Stimulated activated CD8-positive, alpha-beta memory T cell treated with anti-CD3 and anti-CD28 coated beads, Interleukin-4, amount 100 ng/mL, for 4 hours (primary cell): ENCODE data around the gene RBCK1.

ENCODE experiments used
- DNase-seq, 2 donors: peaks; one replicate each; pipeline ENCODE4 v3.0.0-alpha.2; 2020; ENCODE audit warnings: low read depth in 2 of 2, low spot score in 1 of 2

The RBCK1 gene

DNA sequence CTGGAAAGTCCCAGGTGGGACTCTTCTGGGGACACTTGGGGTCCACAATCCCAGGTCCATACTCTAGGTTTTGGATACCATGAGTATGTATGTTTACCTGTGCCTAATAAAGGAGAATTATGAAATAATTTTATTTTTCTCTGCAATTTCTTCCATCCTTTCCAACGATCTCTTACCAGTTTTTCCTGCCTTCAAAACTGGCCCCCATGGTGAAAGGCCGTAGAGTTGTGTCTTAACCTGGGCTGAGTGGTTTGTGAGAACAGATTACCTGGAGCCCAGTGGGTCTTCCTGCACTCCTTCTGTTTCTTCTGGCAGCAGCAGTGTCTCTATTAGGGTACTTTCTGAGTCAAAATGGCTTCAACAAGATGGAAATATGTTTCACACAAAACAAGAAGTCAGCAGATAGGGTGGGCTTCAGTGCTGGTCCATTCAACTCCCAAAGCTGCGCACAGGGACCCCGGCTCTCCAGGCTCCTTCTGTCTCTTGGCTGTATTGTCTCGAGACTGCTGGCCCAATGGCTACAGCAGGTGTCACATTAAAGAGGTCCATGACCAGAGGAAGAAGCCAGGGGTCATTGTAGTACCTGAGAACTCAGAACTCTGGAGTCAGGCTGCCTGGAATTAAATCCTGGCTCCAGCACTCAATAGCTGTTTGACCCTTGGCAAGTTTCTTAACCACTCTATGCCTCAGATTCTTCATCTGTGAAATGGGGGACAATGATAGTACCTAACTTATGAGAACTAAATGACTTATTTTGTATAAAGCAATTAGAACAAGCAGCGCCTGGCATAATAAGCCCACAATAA is 10.5 kb upstream of the RBCK1 start:
- DNase-seq: no peak

DNA sequence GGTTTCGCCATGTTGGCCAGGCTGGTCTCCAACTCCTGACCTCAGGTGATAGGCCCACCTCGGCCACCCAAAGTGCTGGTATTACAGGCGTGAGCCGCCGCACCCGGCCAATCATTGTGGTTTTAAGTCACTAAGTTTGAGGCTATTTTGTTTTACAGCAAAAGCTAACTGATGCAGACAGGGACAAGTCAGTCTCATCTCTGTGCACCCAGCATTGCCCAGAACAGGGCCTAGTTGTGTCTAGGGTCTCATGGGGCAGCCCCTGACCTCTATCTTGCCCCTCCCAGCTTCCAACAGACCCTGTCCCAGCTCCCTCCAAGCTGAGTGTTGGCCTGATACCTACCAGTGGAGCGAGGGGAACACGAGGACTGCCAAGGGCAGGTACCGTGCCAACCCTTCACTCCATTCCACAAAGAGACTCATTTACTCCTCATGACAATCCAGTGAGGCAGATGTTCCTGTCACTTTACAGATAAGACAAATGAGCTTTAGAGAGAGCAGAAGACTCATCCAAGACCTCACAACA is 8.9 kb upstream of the RBCK1 start:
- DNase-seq: no peak

DNA sequence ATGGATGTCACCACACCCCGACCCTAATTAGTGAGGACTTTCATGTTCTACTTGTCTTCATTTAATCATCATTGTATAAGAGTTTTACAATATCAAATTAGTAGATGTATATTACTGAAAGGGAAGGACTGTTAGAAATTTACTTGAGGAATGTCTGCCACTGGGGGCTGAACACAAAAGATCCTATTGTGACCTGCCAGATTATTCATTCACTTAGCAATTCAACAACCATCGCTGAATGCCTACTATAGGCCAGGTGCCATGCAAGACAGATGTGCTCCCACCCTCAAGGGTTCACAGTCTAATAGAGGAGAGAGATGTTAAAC is 8.0 kb upstream of the RBCK1 start:
- no peak for DNase-seq

DNA sequence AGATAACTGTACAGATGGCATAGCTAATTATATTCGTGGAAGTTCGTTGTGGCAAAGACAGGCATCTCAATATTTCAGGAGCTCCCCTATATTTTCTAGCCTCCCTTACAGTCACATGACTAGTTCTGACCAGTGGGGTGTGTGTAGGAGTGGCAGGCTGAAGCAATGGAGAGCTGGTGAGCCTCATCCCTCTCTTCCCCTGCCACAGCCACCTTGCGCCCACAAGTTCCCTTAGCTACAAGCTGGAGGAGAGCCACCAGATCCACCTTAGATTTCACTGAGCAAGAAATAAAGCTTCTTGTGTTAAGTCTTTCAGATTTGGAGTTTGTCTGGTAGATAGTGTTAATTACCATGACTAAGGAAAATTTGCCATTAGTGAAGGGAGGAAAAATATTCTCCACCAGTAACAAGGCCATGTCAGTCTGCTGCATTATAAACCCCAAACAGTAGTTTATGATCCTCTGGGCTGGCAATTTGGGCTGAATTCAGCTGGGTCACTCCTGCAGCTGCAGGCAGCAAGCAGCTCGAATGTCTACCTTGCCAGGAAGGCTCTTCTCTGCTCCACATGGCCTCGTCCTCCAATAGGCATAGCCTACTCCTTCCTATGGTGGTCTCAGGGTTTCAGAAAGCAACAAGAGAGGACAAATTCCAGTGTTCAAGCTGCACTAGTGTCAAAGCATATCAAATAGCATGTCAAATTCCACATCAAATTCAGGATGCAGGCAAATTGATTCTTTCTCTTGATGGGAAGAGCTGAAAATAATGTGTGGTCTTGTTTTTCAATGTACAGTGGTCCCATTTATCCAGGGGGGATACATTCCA is 7.4 kb upstream of the RBCK1 start:
- no peak for DNase-seq

DNA sequence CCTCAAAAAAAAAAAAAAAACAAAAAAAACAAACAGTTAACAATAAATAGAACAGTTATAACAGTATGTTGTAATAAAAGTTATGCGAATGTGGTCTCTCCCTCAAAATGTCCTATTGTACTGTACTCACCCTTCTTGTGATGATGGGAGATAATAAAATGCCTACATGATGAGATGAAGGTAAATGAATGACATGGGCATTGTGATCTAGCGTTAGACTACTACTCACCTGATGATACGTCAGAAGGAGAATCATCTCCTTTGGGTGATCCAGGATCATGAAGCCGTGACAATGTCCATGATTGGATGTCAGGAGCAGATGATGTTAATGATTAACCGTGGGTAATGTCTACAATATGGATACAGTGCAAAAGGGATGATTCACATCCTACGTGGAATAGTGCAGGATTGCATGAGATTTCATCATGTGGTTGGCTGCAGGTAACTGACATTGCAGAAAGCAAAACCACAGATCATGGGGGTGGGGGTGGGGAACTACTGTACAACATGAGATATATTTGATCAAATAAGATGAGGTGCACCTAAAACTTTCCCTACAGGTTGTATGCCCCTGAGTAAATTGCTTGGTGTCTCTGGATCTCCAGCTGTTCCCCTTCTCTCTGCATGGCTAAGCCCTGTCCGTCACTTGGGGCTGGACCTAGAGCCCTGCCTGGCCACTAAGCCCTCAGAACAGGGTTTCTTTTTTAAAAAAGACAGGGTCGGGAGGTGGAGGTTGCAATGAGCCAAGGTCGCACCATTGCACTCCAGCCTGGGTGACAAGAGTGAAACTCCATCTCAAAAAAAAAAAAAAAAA is 6.2 kb upstream of the RBCK1 start:
- DNase-seq: no peak

DNA sequence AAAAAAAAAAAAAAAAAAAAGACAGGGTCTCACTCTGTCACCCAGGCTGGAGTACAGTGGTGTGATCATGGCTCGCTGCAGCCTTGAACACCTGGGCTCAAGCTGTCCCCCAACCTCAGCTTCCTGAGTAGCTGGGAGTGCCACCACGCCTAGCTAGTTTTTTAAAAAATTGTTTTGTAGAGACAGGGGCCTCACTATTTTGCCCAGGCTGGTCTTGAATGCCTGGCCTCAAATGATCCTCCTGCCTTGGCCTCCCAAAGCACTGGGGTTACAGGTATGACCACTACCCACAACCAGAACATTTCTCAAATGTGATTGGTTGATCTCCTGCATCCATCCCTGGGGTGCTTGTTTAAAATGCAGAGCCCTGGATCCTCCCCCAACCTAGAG is 5.6 kb upstream of the RBCK1 start:
- no peak for DNase-seq

DNA sequence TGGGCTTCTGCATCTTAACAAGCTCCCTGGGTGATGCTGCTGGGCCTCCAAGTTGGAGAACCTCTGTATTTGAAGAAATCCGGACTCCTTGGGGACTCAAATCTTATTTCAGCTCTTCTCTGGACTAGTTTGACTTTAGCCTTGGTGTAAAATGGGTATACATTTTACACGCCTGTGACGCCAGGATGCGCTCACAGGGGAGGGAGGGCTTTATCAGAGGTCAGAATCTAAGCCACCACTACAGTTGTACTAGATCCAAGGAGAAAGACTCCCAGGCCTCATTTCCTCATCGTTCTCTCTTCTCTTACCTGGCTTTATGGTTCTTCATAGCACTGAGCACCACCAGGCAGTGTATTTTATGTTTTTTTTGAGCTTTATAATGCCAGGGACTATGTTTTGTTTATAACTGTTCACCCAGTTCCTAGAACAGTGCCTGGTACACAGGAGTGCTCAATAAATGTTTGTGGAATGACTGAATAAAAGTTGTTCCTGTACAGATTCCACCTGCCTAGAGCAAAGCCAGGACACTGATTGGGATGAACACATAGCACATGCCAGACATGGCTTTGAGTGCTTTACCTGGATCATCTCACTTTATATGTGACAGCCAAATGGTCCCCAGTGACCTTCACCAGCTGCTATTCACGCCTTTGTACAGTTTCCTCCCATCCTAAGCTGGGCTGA is 5.1 kb upstream of the RBCK1 start:
- DNase-seq: no peak

DNA sequence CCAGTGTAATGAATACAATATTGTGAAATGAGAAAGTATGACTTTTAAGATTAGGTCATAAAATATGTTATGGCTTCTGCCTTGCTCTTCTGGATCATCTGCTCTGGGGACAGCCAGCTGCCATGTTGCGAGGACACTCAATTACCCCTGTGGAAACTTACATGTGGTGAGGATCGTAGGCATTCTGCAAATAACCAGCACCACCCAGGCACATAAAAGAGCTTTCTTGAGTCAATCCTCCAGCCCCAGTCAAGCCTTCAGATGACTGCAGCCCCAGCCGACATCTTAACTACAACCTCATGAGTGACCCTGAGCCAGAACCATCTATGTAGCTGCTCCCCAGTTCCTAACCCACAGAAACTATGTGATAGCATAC is 4.5 kb upstream of the RBCK1 start:
- no peak for DNase-seq

DNA sequence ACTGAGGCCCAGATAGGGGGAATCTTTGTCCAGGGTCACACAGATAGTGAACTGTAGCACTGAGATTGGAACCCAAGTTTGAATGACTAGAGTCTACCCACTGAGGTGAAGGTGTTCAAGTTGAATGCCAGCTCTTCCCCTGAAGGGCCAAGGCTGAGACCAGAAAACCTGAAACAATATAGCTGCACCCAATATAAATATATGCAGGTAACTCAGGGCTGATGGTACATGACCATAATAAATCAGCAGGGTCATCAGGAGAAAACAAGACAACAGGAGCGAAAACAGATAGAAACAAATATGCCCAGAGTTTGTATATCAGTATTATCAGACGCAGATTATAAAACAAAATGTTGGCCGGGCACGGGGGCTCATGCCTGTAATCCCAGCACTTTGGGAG is 4.0 kb upstream of the RBCK1 start:
- no peak for DNase-seq

DNA sequence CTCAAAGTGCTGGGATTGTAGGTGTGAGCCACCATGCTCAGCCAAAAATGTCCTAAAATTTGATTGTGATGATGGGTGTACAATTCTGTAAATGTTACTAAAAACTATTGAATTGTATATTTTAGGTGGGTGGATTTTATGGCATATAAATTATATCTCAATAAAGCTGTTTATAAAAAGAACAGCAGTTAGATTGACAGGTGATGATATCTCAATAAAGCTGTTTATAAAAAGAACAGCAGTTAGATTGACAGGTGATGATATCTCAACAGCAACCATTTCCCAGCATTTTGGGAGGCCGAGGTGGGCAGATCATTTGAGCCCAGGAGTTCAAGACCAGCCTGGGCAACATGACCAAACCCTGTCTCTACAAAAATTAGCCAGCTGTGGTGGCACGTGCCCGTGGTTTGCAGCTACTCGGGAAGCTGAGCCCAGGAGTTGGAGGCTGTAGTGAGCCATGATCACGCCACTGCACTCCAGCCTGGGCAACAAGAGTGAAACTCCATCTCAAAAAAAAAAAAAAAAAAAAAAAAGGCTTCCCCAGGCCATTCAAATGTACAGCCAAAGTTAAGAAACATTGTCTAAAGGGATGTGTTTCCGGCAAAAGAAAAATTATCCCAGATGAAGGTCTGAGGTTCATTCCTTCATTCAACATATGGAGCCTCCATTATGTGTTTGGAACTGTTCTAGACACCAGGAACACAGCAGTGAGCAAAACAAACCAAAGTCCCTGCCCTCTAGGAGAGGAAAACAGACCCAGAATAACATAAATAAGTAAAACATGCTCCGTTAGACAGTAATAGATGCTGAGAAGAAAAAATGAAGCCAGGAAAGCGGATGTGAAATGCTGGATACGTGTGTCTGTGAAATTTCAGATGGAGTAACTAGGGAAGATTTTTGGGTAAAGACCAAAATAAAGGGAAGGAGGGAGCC is 1.6 kb upstream of the RBCK1 start:
- DNase-seq: no peak

DNA sequence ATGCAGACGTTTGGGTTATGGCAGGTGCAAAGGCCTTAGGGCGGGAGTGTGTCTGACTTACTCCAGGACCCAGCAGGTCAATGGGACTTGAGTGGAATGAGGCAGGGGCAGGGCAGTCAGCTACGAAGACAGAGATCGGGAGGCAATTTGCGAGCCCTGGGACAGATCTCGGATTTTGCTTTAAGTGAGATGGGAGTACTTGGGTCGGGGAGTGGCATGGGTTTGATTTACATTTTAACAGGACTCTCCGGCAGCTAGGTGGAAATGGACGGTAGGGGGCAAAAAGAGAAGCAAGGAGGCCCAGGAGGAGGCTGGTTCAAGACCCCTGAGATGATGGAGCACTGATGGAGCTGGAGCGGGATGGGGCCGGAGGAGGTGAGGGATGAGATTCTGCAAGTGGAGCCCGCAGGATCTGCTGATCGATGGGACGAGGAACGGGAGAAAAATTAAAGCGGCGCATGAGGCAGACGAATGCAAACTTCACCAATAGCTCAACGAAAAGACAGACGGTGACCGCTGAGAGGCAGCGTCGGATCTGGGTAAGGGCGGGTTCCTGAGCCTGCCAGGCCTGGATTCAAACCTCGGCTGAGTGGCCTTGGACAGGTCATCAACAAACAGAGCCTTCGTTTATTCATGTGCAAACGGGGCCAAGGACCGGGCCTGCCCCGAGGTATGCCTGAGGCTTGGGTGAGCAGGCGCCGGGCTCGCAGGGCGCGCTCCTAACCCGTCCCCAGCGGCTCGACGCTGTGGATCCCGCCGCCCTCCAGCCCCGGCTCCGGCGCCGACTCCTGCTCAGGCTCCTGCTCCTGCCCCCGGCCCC is 756 bp upstream of the RBCK1 start:
- peak in 1 of 2 donors; percentile 25 for DNase-seq

DNA sequence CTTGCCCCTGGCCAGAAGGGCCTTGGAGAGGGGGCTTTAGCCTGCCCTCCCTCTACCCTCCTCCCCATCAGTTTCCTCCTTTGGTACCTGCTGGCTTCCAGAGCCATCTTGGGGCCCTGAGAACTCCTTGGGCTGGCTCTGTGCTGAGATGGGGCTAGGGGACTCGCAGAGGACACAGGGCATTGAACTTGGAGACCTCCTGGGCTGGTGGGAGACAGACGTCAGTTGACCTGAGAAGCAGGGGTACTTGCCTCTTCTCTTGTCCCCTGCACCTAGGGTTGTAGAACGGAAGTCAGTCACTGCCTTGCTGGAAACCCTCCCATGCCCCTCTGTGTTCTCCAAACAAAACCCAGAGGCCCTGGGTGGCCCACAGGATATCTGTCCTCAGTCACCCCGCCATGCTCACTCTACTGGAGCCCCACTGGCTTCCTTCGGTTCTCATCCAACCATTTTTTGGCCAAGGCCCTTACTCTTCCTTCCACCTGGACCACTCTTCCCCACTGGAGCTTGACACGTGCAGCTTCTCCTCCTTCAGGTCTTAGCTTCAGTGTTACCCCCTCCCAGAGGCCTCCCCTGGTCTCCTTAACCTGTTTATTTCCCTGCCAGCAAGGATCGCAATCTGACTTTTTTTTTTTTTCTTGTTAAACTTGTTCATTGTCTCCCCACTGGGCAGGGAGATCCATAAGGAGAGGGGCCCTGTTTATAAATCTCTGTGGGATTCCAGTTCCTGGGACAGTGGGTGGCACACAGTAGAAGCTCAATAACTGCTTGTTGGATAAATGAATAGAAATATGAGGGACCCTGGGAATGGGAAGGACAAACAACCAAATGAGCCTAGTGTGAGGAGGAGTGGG is 971 bp downstream of the RBCK1 start:
- DNase-seq: no peak

DNA sequence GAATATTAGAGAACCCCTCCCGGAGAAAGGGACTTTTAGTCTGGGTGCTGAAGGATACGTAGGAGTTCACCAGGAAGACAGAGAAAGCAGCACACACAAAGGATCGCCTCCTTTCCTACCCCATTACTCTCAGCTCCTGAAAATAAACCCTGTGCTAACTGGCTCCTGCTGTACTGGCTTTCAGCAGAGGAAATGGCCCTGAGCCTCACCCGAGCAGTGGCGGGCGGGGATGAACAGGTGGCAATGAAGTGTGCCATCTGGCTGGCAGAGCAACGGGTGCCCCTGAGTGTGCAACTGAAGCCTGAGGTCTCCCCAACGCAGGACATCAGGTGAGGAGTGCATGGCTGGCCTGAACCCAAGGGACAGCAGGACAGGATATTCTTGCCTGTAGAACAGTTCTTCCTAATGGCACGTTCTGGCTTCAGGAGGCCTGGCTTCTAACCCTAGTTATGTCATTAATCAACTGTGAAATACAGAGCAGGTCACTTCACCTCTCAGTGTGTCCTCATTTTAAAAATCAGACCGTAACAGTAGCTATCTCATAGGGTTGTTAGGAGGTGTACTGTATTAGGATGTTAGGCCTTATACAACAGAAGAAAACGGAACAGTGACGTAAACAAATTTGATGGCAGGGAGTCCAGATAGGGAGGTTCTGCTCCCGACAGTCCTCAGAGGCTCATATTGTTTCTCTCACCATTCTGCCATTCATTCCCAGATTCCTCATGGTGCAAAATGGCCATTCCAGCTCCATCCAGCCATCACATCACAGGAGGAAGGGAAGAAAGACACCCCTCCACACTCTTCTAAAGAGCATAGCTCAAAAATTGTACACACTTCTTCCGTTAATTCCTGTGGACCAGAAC is 1.8 kb downstream of the RBCK1 start:
- DNase-seq: no peak

DNA sequence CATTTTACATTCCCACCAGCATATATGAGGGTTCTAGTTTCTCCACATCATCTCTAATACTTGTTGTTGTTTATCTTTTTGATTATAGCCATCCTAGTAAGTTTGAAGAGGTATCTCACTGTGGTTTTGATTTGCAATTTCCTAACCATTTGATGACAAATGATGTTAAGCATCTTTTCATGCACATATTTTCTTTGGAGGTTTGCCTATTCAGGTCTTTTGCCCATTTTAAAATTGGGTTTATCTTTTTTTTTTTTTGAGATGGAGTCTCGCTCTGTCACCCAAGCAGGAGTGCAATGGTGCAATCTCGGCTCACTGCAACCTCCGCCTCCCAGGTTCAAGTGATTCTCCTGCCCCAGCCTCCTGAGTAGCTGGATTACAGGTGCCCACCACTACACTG is 4.0 kb downstream of the RBCK1 start:
- DNase-seq: no peak

DNA sequence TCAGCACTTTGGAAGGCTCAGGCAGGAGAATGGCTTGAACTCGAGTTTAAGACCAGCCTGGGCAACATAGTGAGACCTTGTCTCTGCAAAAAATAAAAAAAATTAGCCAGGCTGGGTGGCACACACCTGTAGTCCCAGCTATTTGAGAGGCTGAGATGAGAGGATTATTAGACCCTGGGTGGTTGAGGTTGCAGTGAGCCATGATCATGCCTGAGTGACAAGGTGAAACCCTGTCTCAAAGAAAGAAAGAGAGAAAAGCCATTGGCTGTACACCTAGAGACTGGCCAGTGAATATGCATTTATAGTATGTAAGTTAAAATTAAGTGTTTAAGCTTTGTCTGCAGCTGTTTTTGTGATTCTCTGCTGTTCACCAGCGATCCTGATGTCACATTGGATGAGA is 6.1 kb downstream of the RBCK1 start:
- DNase-seq: no peak

DNA sequence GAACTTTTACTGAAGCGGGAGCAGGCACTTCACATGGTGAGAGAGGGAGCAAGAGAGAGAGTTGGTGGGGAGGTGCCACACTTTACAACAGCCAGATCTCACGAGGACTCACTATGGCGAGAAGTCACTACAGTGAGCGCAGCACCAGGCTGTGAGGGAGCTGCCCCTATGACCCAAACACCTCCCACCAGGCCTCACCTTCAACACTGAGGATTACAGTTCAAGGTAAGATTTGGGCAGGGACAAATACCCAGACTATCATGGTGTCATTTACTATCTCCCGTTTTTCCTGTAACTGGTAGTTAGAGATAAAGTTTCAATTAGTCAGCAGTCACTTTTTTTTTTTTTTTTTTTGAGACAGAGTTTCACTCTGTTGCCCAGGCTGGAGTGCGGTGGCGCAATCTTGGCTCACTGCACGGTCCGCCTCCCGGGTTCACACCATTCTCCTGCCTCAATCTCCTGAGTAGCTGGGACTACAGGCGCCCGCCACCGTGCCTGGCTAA is 7.8 kb downstream of the RBCK1 start:
- no peak for DNase-seq
